Tibial nerve (tissue), 4 donors: Measurements from ENCODE around the gene HLCS. TPM values are rescaled to one million over a fixed set of nuclear protein-coding genes. Genes with fewer than 3 reads are reported as not detected.

ENCODE experiments used
- DNase-seq, 2 donors: peaks; one replicate each; pipeline ENCODE4 v3.0.0-alpha.2; 2019; ENCODE audit warnings: low spot score in 2 of 2
- H3K27ac ChIP-seq, 4 donors: fragments of 200-600 bp; sonication (generic) in 3 of 4; one replicate each; pipeline ENCODE4 v1.5.1; 2017 to 2019; ENCODE audit warnings: mild to moderate bottlenecking in 1 of 4
- H3K27me3 ChIP-seq, 2 donors: fragments of 200-600 bp; sonication (generic) in 1 of 2; one replicate each; pipeline versions ENCODE4 v1.5.1 to v1.6.0; 2017 to 2019
- H3K36me3 ChIP-seq, 3 donors: fragments of 200-600 bp; sonication (generic); one replicate each; pipeline ENCODE4 v1.5.1; 2018 to 2019
- H3K4me1 ChIP-seq, 4 donors: fragments of 200-600 bp; sonication (generic) in 3 of 4; one replicate each; pipeline ENCODE4 v1.5.1; 2017 to 2019
- H3K4me3 ChIP-seq, 4 donors: fragments of 200-600 bp; sonication (generic) in 3 of 4; one replicate each; pipeline ENCODE4 v1.5.1; 2017 to 2019; ENCODE audit warnings: mild to moderate bottlenecking in 1 of 4, moderate library complexity in 1 of 4
- H3K9me3 ChIP-seq, 4 donors: fragments of 200-600 bp; sonication (generic) in 3 of 4; one replicate each; pipeline ENCODE4 v1.5.1; 2017 to 2019
- CTCF ChIP-seq, 5 experiments: fragments of 200-600 bp in 3 of 5; fragments of 450-650 bp in 2 of 5; sonication (generic) in 3 of 5; IDR thresholded peaks; one replicate each; pipeline ENCODE4 v1.5.1; 2016 to 2019; ENCODE audit warnings: antibody characterized with exemption in 5 of 5, mild to moderate bottlenecking in 3 of 5, moderate library complexity in 2 of 5
- EP300 ChIP-seq, 2 donors: sonication (generic); formaldehyde crosslinking; IDR thresholded peaks; one replicate each; pipeline ENCODE4 v1.6.1; 2017; ENCODE audit warnings: antibody characterized with exemption in 2 of 2, mild to moderate bottlenecking in 1 of 2
- POLR2A ChIP-seq, 2 donors: fragments of 450-650 bp; IDR thresholded peaks; one replicate each; pipeline ENCODE4 v1.6.1; 2017; ENCODE audit warnings: antibody characterized with exemption in 2 of 2, mild to moderate bottlenecking in 2 of 2, moderate library complexity in 2 of 2
- WGBS, 2 donors: methylation state at CpG; one replicate each; pipeline ENCODE4 v1.1.5; 2018; 5-methylcytosine and 5-hydroxymethylcytosine counted together
- total RNA-seq, 4 donors: library from RNA; depleted of rRNA; stranded (reverse); fragments of >200 nt; gene quantifications; one replicate each; pipeline ENCODE4 v1.1.0, GENCODE V29; 2016

HLCS gene
- total RNA-seq, 4 donors from 2014 or later, result 14.4 to 19.0 (median 17.4) TPM

- TF ChIP-seq CTCF (IDR thresholded peaks at IDR 0.05) (no peak), POLR2A (IDR thresholded peaks at IDR 0.05) (no peak), EP300 (IDR thresholded peaks at IDR 0.05) (no peak)
- DNase-seq, result no peak
- no peak overlapping the region for H3K27ac ChIP-seq
- 84 to 91% methylated on average over 5 of the region's 5 CpGs for WGBS, 2 donors
- peaks cover 0 to 11% (median 2%) of the 10 kb centered on the region in 4 donors for H3K4me1 ChIP-seq
- H3K4me3 ChIP-seq, result no peak overlapping the region
- peaks cover 0 to 42% of the 10 kb centered on the region in 2 donors for H3K27me3 ChIP-seq
- peaks cover 0 to 4% (median 0%) of the 10 kb centered on the region in 3 donors for H3K36me3 ChIP-seq
- no peaks in the 10 kb centered on the region for H3K9me3 ChIP-seq
Observed at GRCh38 chr21:36745459-36745858, 221.0 kb downstream of the HLCS start.

- DNase-seq, result no peak
- no peak overlapping the region for H3K27ac ChIP-seq
- H3K4me1 ChIP-seq, result peaks cover 0 to 11% (median 2%) of the 10 kb centered on the region in 4 donors
Observed at GRCh38 chr21:36744560-36745231, 221.8 kb downstream of the HLCS start.

GRCh38 chr21:36744190-36744559 is 222.3 kb downstream of the HLCS start:
- no peak overlapping the region for H3K27ac ChIP-seq
- H3K36me3 ChIP-seq, result no peaks in the 10 kb centered on the region
- H3K27me3 ChIP-seq, result peaks cover 0 to 34% of the 10 kb centered on the region in 2 donors
- H3K4me1 ChIP-seq, result peaks cover 0 to 11% (median 2%) of the 10 kb centered on the region in 4 donors
- DNase-seq, result no peak
- no peak overlapping the region for H3K4me3 ChIP-seq
- no peak for TF ChIP-seq POLR2A (IDR thresholded peaks at IDR 0.05)
- no peak for TF ChIP-seq CTCF (IDR thresholded peaks at IDR 0.05)
- TF ChIP-seq EP300 (IDR thresholded peaks at IDR 0.05), result no peak
- no peaks in the 10 kb centered on the region for H3K9me3 ChIP-seq
- WGBS, 2 donors, result 92% methylated on average over 3 of the region's 3 CpGs

More at GRCh38 chr21:36744560-36745231, 221.8 kb downstream of the HLCS start:
- H3K4me3 ChIP-seq, result no peak overlapping the region
- H3K9me3 ChIP-seq, result no peaks in the 10 kb centered on the region
- no peaks in the 10 kb centered on the region for H3K36me3 ChIP-seq
- TF ChIP-seq EP300 (IDR thresholded peaks at IDR 0.05) (no peak), POLR2A (IDR thresholded peaks at IDR 0.05) (no peak), CTCF (IDR thresholded peaks at IDR 0.05) (no peak)
- WGBS, 2 donors, result 63 to 70% methylated on average over 27 to 30 of the region's 30 CpGs
- peaks cover 0 to 37% of the 10 kb centered on the region in 2 donors for H3K27me3 ChIP-seq

- Histone ChIP-seq H3K27me3 (peaks cover 0 to 29% of the 10 kb centered on the region in 2 donors), H3K4me3 (no peak overlapping the region), H3K36me3 (no peaks in the 10 kb centered on the region), H3K27ac (no peak overlapping the region), H3K9me3 (no peaks in the 10 kb centered on the region), H3K4me1 (peaks cover 0 to 11% (median 2%) of the 10 kb centered on the region in 4 donors)
- no peak for DNase-seq
- 91 to 92% methylated on average over 9 of the region's 9 CpGs for WGBS, 2 donors
- TF ChIP-seq POLR2A (IDR thresholded peaks at IDR 0.05) (no peak), EP300 (IDR thresholded peaks at IDR 0.05) (no peak), CTCF (IDR thresholded peaks at IDR 0.05) (no peak)
Observed at GRCh38 chr21:36743446-36743845, 223.0 kb downstream of the HLCS start.

GRCh38 chr21:36743008-36743407 is 223.5 kb downstream of the HLCS start:
- Histone ChIP-seq H3K4me1 (peaks cover 0 to 8% (median under 1%) of the 10 kb centered on the region in 4 donors), H3K27ac (no peak overlapping the region), H3K36me3 (no peaks in the 10 kb centered on the region), H3K27me3 (peaks cover 0 to 26% of the 10 kb centered on the region in 2 donors), H3K4me3 (no peak overlapping the region), H3K9me3 (no peaks in the 10 kb centered on the region)
- no peak for DNase-seq
- no peak for TF ChIP-seq CTCF (IDR thresholded peaks at IDR 0.05)
- no peak for TF ChIP-seq POLR2A (IDR thresholded peaks at IDR 0.05)
- TF ChIP-seq EP300 (IDR thresholded peaks at IDR 0.05), result no peak
- WGBS, 2 donors, result 81 to 85% methylated on average over 6 to 7 of the region's 7 CpGs
